GM12864 (cell line): Measurements from ENCODE around the gene SMAD2.

Source experiments
- DNase-seq: peaks from one replicate; pipeline ENCODE4 v3.0.0-alpha.2; 2011; ENCODE audit warnings: low read depth
- H3K4me3 ChIP-seq: 2 replicates; pipeline ENCODE4 v1.5.1; 2011; ENCODE audit warnings: mild to moderate bottlenecking, low read depth, low read length, control low read depth
- CTCF ChIP-seq: IDR thresholded peaks from 2 replicates; pipeline ENCODE4 v1.5.1; 2011; ENCODE audit warnings: low read depth, mild to moderate bottlenecking, moderate library complexity, low read length, control low read depth, inconsistent platforms; ENCODE audit errors: missing control alignments

The SMAD2 gene

GRCh38 chr18:47888156-47888555, 42.3 kb downstream of the SMAD2 start:
- no peak for TF ChIP-seq CTCF
- no peak overlapping the region for H3K4me3 ChIP-seq
- DNase-seq, result no peak

- DNase-seq, result no peak
- no peak for TF ChIP-seq CTCF
- no peak overlapping the region for H3K4me3 ChIP-seq
Measured at GRCh38 chr18:47887227-47887626, 43.2 kb downstream of the SMAD2 start.

GRCh38 chr18:47883771-47884413, 46.6 kb downstream of the SMAD2 start:
- TF ChIP-seq CTCF, result no peak
- no peak for DNase-seq
- no peak overlapping the region for H3K4me3 ChIP-seq

- DNase-seq, result no peak
- TF ChIP-seq CTCF, result no peak
- no peak overlapping the region for H3K4me3 ChIP-seq
Measured at GRCh38 chr18:47882641-47883040, 47.8 kb downstream of the SMAD2 start.

GRCh38 chr18:47881752-47882455, 48.6 kb downstream of the SMAD2 start:
- H3K4me3 ChIP-seq, result no peak overlapping the region
- no peak for TF ChIP-seq CTCF
- DNase-seq, result no peak

- H3K4me3 ChIP-seq, result no peak overlapping the region
- DNase-seq, result no peak
- TF ChIP-seq CTCF, result no peak
Measured at GRCh38 chr18:47881042-47881441, 49.4 kb downstream of the SMAD2 start.

- no peak for TF ChIP-seq CTCF
- DNase-seq, result no peak
- H3K4me3 ChIP-seq, result no peak overlapping the region
Measured at GRCh38 chr18:47877892-47878291, 52.6 kb downstream of the SMAD2 start.
